Adrenal gland (tissue), 5 donors: ENCODE results near the gene RASSF10.

ENCODE experiments used
- POLR2A ChIP-seq, 2 donors: fragments of 450-650 bp; IDR thresholded peaks; one replicate each; pipeline ENCODE4 v1.6.1; 2017; ENCODE audit warnings: antibody characterized with exemption in 2 of 2, mild to moderate bottlenecking in 2 of 2, moderate library complexity in 1 of 2
- TF ChIP-seq, protein P1 (sequence below), 6 experiments: fragments of 450-650 bp in 4 of 6; fragments of 200-600 bp in 2 of 6; sonication (generic) in 1 of 6; IDR thresholded peaks; 1 replicate in 5 of 6; 2 replicates in 1 of 6; pipeline versions ENCODE4 v1.5.1 to v1.8.0; 2016 to 2021; ENCODE audit warnings: antibody characterized with exemption in 6 of 6, mild to moderate bottlenecking in 2 of 6, moderate library complexity in 1 of 6
- donor health status: DM: no; HTN: no; CAD: no.

DNA sequence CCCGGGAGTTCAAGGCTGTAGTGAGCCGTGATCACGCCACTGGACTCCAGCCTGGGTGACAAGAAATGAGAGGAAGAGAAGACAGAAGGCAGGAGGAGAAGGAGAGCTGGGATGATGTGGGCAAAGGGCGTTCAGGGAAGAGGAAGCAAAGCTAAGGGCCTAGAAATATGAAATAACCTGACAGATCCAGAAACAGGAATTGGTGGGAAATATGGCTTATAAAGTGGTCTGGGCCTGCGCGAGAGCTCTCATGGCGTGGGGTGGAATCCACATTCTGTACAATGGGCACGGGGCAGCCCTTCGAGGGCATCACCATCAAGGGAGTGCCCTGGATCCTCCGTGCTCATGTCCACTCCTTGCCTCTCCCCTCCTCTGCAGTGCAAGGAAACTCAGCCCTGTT is 46.8 kb upstream of the RASSF10 start:
- TF ChIP-seq, protein P1, sequence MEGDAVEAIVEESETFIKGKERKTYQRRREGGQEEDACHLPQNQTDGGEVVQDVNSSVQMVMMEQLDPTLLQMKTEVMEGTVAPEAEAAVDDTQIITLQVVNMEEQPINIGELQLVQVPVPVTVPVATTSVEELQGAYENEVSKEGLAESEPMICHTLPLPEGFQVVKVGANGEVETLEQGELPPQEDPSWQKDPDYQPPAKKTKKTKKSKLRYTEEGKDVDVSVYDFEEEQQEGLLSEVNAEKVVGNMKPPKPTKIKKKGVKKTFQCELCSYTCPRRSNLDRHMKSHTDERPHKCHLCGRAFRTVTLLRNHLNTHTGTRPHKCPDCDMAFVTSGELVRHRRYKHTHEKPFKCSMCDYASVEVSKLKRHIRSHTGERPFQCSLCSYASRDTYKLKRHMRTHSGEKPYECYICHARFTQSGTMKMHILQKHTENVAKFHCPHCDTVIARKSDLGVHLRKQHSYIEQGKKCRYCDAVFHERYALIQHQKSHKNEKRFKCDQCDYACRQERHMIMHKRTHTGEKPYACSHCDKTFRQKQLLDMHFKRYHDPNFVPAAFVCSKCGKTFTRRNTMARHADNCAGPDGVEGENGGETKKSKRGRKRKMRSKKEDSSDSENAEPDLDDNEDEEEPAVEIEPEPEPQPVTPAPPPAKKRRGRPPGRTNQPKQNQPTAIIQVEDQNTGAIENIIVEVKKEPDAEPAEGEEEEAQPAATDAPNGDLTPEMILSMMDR (IDR thresholded peaks at IDR 0.05): no peak
- TF ChIP-seq POLR2A (IDR thresholded peaks at IDR 0.05): no peak
